ENCODE measurements around the gene NEK6.

NEK6 gene

GRCh38 chr9:124277420-124277819, 19.7 kb downstream of the NEK6 start:
- no peak for TF ChIP-seq EGR1 (IDR thresholded peaks at IDR 0.05)
- TF ChIP-seq CEBPB (IDR thresholded peaks at IDR 0.05): no peak
- no peak for TF ChIP-seq RAD21 (IDR thresholded peaks at IDR 0.05; ENCODE audit: low read depth)
- no peak for TF ChIP-seq ZBTB7A (IDR thresholded peaks at IDR 0.05; ENCODE audit: low read depth)
- no peak for TF ChIP-seq YY1 (IDR thresholded peaks at IDR 0.05; ENCODE audit: low read depth)
- TF ChIP-seq, protein P1, sequence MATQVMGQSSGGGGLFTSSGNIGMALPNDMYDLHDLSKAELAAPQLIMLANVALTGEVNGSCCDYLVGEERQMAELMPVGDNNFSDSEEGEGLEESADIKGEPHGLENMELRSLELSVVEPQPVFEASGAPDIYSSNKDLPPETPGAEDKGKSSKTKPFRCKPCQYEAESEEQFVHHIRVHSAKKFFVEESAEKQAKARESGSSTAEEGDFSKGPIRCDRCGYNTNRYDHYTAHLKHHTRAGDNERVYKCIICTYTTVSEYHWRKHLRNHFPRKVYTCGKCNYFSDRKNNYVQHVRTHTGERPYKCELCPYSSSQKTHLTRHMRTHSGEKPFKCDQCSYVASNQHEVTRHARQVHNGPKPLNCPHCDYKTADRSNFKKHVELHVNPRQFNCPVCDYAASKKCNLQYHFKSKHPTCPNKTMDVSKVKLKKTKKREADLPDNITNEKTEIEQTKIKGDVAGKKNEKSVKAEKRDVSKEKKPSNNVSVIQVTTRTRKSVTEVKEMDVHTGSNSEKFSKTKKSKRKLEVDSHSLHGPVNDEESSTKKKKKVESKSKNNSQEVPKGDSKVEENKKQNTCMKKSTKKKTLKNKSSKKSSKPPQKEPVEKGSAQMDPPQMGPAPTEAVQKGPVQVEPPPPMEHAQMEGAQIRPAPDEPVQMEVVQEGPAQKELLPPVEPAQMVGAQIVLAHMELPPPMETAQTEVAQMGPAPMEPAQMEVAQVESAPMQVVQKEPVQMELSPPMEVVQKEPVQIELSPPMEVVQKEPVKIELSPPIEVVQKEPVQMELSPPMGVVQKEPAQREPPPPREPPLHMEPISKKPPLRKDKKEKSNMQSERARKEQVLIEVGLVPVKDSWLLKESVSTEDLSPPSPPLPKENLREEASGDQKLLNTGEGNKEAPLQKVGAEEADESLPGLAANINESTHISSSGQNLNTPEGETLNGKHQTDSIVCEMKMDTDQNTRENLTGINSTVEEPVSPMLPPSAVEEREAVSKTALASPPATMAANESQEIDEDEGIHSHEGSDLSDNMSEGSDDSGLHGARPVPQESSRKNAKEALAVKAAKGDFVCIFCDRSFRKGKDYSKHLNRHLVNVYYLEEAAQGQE (IDR thresholded peaks at IDR 0.05; ENCODE audit: low read depth): no peak

DNA sequence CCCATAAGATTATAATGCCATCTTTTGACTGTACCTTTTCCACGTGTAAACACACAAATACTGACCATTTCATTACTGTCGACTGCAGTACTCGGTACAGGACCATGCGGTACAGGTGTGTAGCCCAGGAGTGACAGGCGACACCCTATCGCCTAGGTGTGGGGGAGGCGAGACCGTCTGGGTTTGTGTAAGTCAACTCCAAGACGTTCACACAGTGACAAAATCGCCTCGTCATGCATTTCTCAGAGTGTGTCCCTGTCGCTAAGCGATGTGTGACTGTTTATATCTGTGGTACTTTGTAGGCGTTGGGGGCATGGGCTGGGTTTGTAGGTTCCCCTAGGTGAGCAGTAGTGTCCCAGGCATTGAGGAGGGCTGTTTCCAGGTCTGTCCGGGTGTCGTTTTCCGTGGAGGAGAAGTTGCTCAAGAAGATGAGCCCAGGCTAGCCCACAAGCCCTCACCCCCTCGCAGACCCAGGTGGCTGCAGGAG, 20.3 kb downstream of the NEK6 start:
- TF ChIP-seq MAX (IDR thresholded peaks at IDR 0.05): no peak
- no peak for TF ChIP-seq TAF1 (IDR thresholded peaks at IDR 0.05; ENCODE audit: low read depth)
- TF ChIP-seq FOXM1 (IDR thresholded peaks at IDR 0.05; ENCODE audit: borderline replicate concordance, low read depth): no peak
- no peak for TF ChIP-seq CEBPB (IDR thresholded peaks at IDR 0.05)
- TF ChIP-seq, protein P1 (IDR thresholded peaks at IDR 0.05; ENCODE audit: low read depth): no peak
- no peak for TF ChIP-seq CREB1 (IDR thresholded peaks at IDR 0.05; ENCODE audit: low read depth)
- TF ChIP-seq EGR1 (IDR thresholded peaks at IDR 0.05): no peak
- no peak for TF ChIP-seq TCF12 (IDR thresholded peaks at IDR 0.05; ENCODE audit: low read depth)
- no peak for TF ChIP-seq USF1 (IDR thresholded peaks at IDR 0.05)
- TF ChIP-seq EP300 (IDR thresholded peaks at IDR 0.05; ENCODE audit: borderline replicate concordance): no peak
- no peak for TF ChIP-seq YY1 (IDR thresholded peaks at IDR 0.05; ENCODE audit: low read depth)
- no peak for TF ChIP-seq ZBTB7A (IDR thresholded peaks at IDR 0.05; ENCODE audit: low read depth)
- TF ChIP-seq TEAD4 (IDR thresholded peaks at IDR 0.05): no peak
- no peak for TF ChIP-seq NFIC (IDR thresholded peaks at IDR 0.05)
- TF ChIP-seq RAD21 (IDR thresholded peaks at IDR 0.05; ENCODE audit: low read depth): no peak

GRCh38 chr9:124279531-124280175, 21.9 kb downstream of the NEK6 start:
- TF ChIP-seq EP300 (IDR thresholded peaks at IDR 0.05; ENCODE audit: borderline replicate concordance) (peak; percentile 62), TEAD4 (IDR thresholded peaks at IDR 0.05) (peak; percentile 76), USF1 (IDR thresholded peaks at IDR 0.05) (no peak), NFIC (IDR thresholded peaks at IDR 0.05) (peak; percentile 73), EGR1 (IDR thresholded peaks at IDR 0.05) (no peak)

DNA sequence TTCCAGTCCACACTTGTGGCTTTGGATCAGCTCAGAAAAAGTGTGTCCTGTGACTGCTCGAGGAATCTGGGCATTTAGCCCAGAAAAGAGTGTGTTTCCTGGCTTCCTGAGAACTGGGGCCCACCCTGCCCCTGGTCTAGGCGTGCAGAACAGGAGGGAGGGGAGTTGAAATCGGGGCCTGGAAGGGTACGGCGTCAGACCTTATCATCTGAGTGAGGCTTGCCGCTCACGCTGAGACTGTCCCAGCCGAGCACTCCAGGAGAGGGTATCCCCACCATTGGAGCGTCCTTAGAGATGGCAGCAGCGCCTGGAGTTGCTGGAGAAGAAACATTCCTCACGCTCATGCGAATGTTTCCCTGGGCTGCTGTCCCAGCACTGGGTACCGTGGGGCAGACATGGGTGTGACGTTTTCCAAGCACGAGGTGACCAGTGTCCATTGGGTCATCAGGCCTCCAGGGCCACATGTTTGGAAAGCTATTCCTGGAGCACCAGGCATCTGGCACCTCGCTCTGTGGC, 22.5 kb downstream of the NEK6 start:
- peak; percentile 42; the same call in 1 of the 2 replicates for TF ChIP-seq ZBTB7A (IDR thresholded peaks at IDR 0.05; ENCODE audit: low read depth)
- TF ChIP-seq EP300 (IDR thresholded peaks at IDR 0.05; ENCODE audit: borderline replicate concordance): peak; percentile 57; the same call in 1 of the 2 replicates
- TF ChIP-seq YY1 (IDR thresholded peaks at IDR 0.05; ENCODE audit: low read depth): no peak
- peak; percentile 76 for TF ChIP-seq TEAD4 (IDR thresholded peaks at IDR 0.05)
- peak; percentile 82 for TF ChIP-seq NFIC (IDR thresholded peaks at IDR 0.05)
- TF ChIP-seq CEBPB (IDR thresholded peaks at IDR 0.05): no peak

GRCh38 chr9:124281931-124282371, 24.2 kb downstream of the NEK6 start:
- TF ChIP-seq FOXM1 (IDR thresholded peaks at IDR 0.05; ENCODE audit: borderline replicate concordance, low read depth) (no peak), YY1 (IDR thresholded peaks at IDR 0.05; ENCODE audit: low read depth) (0 out of 2 replicates have a peak, but pooled peaks have one; percentile 32), NFIC (IDR thresholded peaks at IDR 0.05) (peak; percentile 47; the same call in 1 of the 2 replicates), MAX (IDR thresholded peaks at IDR 0.05) (peak; percentile 25; the same call in 1 of the 2 replicates), CEBPB (IDR thresholded peaks at IDR 0.05) (no peak), TCF12 (IDR thresholded peaks at IDR 0.05; ENCODE audit: low read depth) (peak; percentile 59; the same call in 1 of the 2 replicates), ZBTB7A (IDR thresholded peaks at IDR 0.05; ENCODE audit: low read depth) (no peak), EP300 (IDR thresholded peaks at IDR 0.05; ENCODE audit: borderline replicate concordance) (peak; percentile 57; the same call in 1 of the 2 replicates), USF1 (IDR thresholded peaks at IDR 0.05) (peak; percentile 66)

Measured in Ishikawa (cell line).